NB4 (cell line): Measurements from ENCODE around the gene GLRA2.

ENCODE experiments used
- MYC ChIP-seq: IDR thresholded peaks from 2 replicates; pipeline ENCODE4 v1.6.1; 2011; ENCODE audit warnings: low read depth, low read length
- POLR2A ChIP-seq: IDR thresholded peaks from 2 replicates; pipeline ENCODE4 v1.6.1; 2011; ENCODE audit warnings: mild to moderate bottlenecking; ENCODE audit not compliant: insufficient read length; ENCODE audit errors: extremely low read depth
- TF ChIP-seq, protein P1 (sequence below): IDR thresholded peaks from one replicate; pipeline ENCODE4 v1.5.1; 2012; ENCODE audit warnings: low read depth, low read length
- TF ChIP-seq, protein P2 (sequence below): IDR thresholded peaks from 2 replicates; pipeline ENCODE4 v1.6.1; 2011; ENCODE audit warnings: low read depth, low read length

DNA sequence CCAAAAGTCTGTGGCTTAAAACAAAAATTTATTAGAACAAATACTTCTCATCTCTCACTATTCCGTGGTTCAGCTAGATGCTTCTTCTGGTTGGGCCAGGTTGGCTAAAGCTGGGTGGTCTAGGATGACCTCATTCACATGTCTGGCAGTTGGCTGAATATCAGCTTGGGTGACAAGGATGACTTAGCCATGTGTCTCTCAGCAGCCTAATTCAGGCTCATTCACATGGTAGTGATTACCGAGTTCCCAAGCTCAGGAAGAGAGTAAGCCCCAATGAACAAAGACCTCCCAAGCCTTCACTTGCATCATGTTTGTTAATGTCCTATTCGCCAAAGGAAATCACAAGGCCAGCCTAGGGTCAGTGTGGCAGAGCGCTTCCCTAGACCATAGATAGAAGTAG lies 224.1 kb downstream of the GLRA2 start:
- TF ChIP-seq, protein P1, sequence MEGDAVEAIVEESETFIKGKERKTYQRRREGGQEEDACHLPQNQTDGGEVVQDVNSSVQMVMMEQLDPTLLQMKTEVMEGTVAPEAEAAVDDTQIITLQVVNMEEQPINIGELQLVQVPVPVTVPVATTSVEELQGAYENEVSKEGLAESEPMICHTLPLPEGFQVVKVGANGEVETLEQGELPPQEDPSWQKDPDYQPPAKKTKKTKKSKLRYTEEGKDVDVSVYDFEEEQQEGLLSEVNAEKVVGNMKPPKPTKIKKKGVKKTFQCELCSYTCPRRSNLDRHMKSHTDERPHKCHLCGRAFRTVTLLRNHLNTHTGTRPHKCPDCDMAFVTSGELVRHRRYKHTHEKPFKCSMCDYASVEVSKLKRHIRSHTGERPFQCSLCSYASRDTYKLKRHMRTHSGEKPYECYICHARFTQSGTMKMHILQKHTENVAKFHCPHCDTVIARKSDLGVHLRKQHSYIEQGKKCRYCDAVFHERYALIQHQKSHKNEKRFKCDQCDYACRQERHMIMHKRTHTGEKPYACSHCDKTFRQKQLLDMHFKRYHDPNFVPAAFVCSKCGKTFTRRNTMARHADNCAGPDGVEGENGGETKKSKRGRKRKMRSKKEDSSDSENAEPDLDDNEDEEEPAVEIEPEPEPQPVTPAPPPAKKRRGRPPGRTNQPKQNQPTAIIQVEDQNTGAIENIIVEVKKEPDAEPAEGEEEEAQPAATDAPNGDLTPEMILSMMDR, result no peak
- no peak for TF ChIP-seq POLR2A
- TF ChIP-seq, protein P2, sequence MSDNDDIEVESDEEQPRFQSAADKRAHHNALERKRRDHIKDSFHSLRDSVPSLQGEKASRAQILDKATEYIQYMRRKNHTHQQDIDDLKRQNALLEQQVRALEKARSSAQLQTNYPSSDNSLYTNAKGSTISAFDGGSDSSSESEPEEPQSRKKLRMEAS, result no peak
- no peak for TF ChIP-seq MYC
